ENCODE data around the gene DNAH17. TPM values are rescaled to one million over a fixed set of nuclear protein-coding genes. Genes with fewer than 3 reads are reported as not detected.

DNAH17 gene
- polyA plus RNA-seq, 1 experiment, result not detected

- no peaks in the 10 kb centered on the region for H3K27me3 ChIP-seq (ENCODE audit: control insufficient read depth, insufficient read depth, low read length)
- DNase-seq (ENCODE audit: low read depth, low spot score), result no peak
- ChIA-PET CTCF (interaction anchor here (0.7 to 2.5 kb wide), 4 partner anchors 58 to 289 kb away, joined by 3 to 10 read pairs (median 7); no protein-coding TSS in a partner anchor), POLR2A (interaction anchor here (0.6 to 0.7 kb wide), 2 partner anchors 83 to 91 kb away, joined by 4 read pairs; no protein-coding TSS in a partner anchor)
- no peaks in the 10 kb centered on the region; the same call in 1 of the 2 replicates for H3K9me3 ChIP-seq (ENCODE audit: control insufficient read depth, insufficient read depth, low read length)
- TF ChIP-seq, protein P1, sequence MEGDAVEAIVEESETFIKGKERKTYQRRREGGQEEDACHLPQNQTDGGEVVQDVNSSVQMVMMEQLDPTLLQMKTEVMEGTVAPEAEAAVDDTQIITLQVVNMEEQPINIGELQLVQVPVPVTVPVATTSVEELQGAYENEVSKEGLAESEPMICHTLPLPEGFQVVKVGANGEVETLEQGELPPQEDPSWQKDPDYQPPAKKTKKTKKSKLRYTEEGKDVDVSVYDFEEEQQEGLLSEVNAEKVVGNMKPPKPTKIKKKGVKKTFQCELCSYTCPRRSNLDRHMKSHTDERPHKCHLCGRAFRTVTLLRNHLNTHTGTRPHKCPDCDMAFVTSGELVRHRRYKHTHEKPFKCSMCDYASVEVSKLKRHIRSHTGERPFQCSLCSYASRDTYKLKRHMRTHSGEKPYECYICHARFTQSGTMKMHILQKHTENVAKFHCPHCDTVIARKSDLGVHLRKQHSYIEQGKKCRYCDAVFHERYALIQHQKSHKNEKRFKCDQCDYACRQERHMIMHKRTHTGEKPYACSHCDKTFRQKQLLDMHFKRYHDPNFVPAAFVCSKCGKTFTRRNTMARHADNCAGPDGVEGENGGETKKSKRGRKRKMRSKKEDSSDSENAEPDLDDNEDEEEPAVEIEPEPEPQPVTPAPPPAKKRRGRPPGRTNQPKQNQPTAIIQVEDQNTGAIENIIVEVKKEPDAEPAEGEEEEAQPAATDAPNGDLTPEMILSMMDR (IDR thresholded peaks at IDR 0.05; ENCODE audit: low read depth, low read length), result no peak
- no peak overlapping the region for H3K4me3 ChIP-seq (ENCODE audit: low read depth, low read length)
- no peak overlapping the region for H3K27ac ChIP-seq (ENCODE audit: low read depth, low read length)
Measured at GRCh38 chr17:78418326-78419026, 158.7 kb downstream of the DNAH17 start.

DNA sequence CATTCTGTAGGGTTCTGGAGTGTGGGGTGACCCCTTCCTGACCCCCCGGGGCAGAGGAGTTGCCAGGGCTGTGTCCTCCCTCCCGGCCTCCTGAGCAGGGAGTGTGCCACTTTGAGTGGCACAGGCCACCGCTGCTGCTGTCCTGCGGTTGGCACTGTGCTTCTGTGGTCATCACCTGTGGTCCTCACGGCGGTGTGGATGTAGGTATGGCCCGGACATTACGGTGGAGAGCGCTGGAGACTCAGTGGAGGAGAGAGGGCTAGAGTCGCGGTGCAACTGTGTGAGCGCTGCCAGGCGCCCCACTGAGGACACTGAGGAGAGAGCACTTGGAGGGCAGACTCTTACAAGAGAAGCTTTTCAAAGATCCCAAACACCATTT lies 159.7 kb downstream of the DNAH17 start:
- Histone ChIP-seq H3K9me3 (ENCODE audit: control insufficient read depth, insufficient read depth, low read length) (no peaks in the 10 kb centered on the region; the same call in 1 of the 2 replicates), H3K27ac (ENCODE audit: low read depth, low read length) (peak overlapping the region; percentile 21), H3K4me3 (ENCODE audit: low read depth, low read length) (no peak overlapping the region), H3K27me3 (ENCODE audit: control insufficient read depth, insufficient read depth, low read length) (no peaks in the 10 kb centered on the region)
- no peak for DNase-seq (ENCODE audit: low read depth, low spot score)
- ChIA-PET POLR2A (no interaction called here), CTCF (interaction anchor here (0.7 to 2.5 kb wide), 4 partner anchors 57 to 290 kb away, joined by 3 to 10 read pairs (median 7); no protein-coding TSS in a partner anchor)
- TF ChIP-seq, protein P1 (IDR thresholded peaks at IDR 0.05; ENCODE audit: low read depth, low read length), result no peak

DNA sequence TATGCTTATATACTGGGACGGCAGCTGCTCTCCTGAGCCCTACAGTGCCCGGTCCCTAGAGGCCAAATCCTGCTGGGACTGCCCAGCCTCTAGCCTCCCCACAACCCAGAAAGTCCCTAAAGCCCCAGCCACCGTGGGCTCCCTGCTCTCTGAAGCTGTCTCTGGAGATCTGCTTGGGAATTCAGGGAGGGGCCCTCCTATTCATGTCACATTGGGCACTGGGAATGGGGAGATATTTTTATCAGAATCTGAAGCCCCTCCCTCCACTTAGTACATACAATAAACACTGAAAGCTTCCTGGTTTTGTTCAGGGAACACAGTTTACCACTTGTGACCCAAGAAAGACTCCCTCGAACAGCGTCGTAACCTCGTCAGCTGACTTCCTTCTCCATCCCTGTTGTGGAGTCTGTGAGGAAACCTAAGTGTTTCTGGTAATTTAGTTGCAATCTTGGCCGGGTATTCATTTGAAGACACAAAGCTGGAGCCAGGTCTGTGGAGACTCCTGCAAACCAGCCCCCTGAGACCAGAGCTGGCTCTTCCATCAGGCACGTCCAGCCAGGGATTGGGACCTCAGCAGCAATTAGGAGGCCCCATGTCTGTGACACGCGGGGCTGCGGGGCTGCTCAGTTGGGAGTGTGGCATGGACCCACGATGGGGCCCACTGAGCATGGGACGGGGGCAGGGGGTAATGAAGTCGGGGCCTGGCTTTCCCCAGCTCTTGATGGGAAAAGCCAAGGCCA lies 160.2 kb downstream of the DNAH17 start:
- ChIA-PET CTCF (interaction anchor here (2.5 kb wide), 1 partner anchor 291 kb away, joined by 9 read pairs; no protein-coding TSS in a partner anchor), POLR2A (interaction anchor here (0.9 to 1.5 kb wide), 5 partner anchors 15 to 59 kb away, joined by 3 to 4 read pairs (median 4); partner anchors contain the start of gene SOCS3)
- peak overlapping the region; percentile 57 for H3K27ac ChIP-seq (ENCODE audit: low read depth, low read length)

GRCh38 chr17:78415821-78416711 lies 161.1 kb downstream of the DNAH17 start:
- Histone ChIP-seq H3K9me3 (ENCODE audit: control insufficient read depth, insufficient read depth, low read length) (no peaks in the 10 kb centered on the region; the same call in 1 of the 2 replicates), H3K27me3 (ENCODE audit: control insufficient read depth, insufficient read depth, low read length) (no peaks in the 10 kb centered on the region), H3K4me3 (ENCODE audit: low read depth, low read length) (no peak overlapping the region), H3K27ac (ENCODE audit: low read depth, low read length) (peak overlapping the region; percentile 57)
- TF ChIP-seq, protein P1 (IDR thresholded peaks at IDR 0.05; ENCODE audit: low read depth, low read length), result no peak
- CTCF ChIA-PET, result interaction anchor here (0.8 to 2.5 kb wide), 2 partner anchors 55 to 292 kb away, joined by 3 to 9 read pairs; no protein-coding TSS in a partner anchor
- POLR2A ChIA-PET, result interaction anchor here (0.9 to 1.5 kb wide), 5 partner anchors 15 to 58 kb away, joined by 3 to 4 read pairs (median 4); partner anchors contain the start of gene SOCS3
- DNase-seq (ENCODE audit: low read depth, low spot score), result no peak

More for the DNA sequence above, 160.2 kb downstream of the DNAH17 start:
- H3K27me3 ChIP-seq (ENCODE audit: control insufficient read depth, insufficient read depth, low read length), result no peaks in the 10 kb centered on the region
- no peak for DNase-seq (ENCODE audit: low read depth, low spot score)
- TF ChIP-seq, protein P1 (IDR thresholded peaks at IDR 0.05; ENCODE audit: low read depth, low read length), result no peak
- H3K9me3 ChIP-seq (ENCODE audit: control insufficient read depth, insufficient read depth, low read length), result no peaks in the 10 kb centered on the region; the same call in 1 of the 2 replicates
- no peak overlapping the region for H3K4me3 ChIP-seq (ENCODE audit: low read depth, low read length)
